Measurements from ENCODE around the gene GRIN1. TPM values are rescaled to one million over a fixed set of nuclear protein-coding genes. Genes with fewer than 3 reads are reported as not detected.
A peak's percentile ranks its signal among the peaks of the same experiment; 100 is the strongest.

The GRIN1 gene
- total and polyA plus RNA-seq, 2 of the 8 experiments (the other 6 are each of a cell fraction or from before 2014, with no cell fraction given): 0.48 to 2.1 TPM

GRCh38 chr9:137188490-137189296 is 49.7 kb downstream of the GRIN1 start, which contains the start of the genes ANAPC2 and SSNA1 (continued):
- TF ChIP-seq MAFK (IDR thresholded peaks at IDR 0.05; ENCODE audit: low read depth, low read length) (no peak), RFX5 (IDR thresholded peaks at IDR 0.05; ENCODE audit: borderline replicate concordance, low read depth, low read length) (no peak), TAF7 (optimal IDR thresholded peaks at IDR 0.05; ENCODE audit: borderline replicate concordance, low read depth, low read length) (peak; percentile 93), CEBPB (IDR thresholded peaks at IDR 0.05; ENCODE audit: low read depth, low read length) (no peak), SAP30 (IDR thresholded peaks at IDR 0.05; ENCODE audit: insufficient read depth, insufficient replicate concordance, low read length) (peak; percentile 31), SIRT6 (IDR thresholded peaks at IDR 0.05; ENCODE audit: low read length) (no peak), KDM1A (IDR thresholded peaks at IDR 0.05; ENCODE audit: borderline replicate concordance, low read length) (no peak), POU5F1 (IDR thresholded peaks at IDR 0.05; ENCODE audit: low read depth, low read length) (no peak), JUN (IDR thresholded peaks at IDR 0.05; ENCODE audit: low read depth, low read length) (no peak), PHF8 (conservative IDR thresholded peaks at IDR 0.05; ENCODE audit: low read depth, low read length) (peak; percentile 88), E2F6 (IDR thresholded peaks at IDR 0.05) (no peak), HDAC2 (IDR thresholded peaks at IDR 0.05; ENCODE audit: borderline replicate concordance in 1 of 2, low read depth in 2 of 2, low read length in 2 of 2) (peak; percentile 47 to 96; a peak in 1 of 4 replicates), CBX8 (IDR thresholded peaks at IDR 0.05; ENCODE audit: borderline replicate concordance, low read depth, low read length) (no peak), EGR1 (IDR thresholded peaks at IDR 0.05; ENCODE audit: borderline replicate concordance, low read depth, low read length) (no peak), SP1 (IDR thresholded peaks at IDR 0.05; ENCODE audit: low read depth, low read length) (peak; percentile 73), TAF1 (IDR thresholded peaks at IDR 0.05; ENCODE audit: low read depth, low read length) (peak; percentile 95), SUZ12 (IDR thresholded peaks at IDR 0.05; ENCODE audit: low read length) (no peak; the same call in 1 of the 2 replicates), POLR2AphosphoS5 (IDR thresholded peaks at IDR 0.05; ENCODE audit: low read depth, low read length) (peak; percentile 94), HDAC6 (IDR thresholded peaks at IDR 0.05; ENCODE audit: low read depth, low read length) (no peak), SIN3A (conservative IDR thresholded peaks at IDR 0.05 in 1 of 2, IDR thresholded peaks at IDR 0.05 in 1 of 2; ENCODE audit: low read depth in 1 of 2, low read length in 2 of 2) (peak in 1 of 2 experiments; percentile 99; a peak in 2 of 4 replicates), RXRA (IDR thresholded peaks at IDR 0.05; ENCODE audit: insufficient read depth, low read depth, low read length) (no peak), CTBP2 (IDR thresholded peaks at IDR 0.05; ENCODE audit: borderline replicate concordance, insufficient read depth, insufficient read length, low read length) (no peak), RAD21 (IDR thresholded peaks at IDR 0.05 in 1 of 2, conservative IDR thresholded peaks at IDR 0.05 in 1 of 2; ENCODE audit: low read depth in 2 of 2, low read length in 2 of 2) (peak; percentile 34 to 45; a peak in 3 of 4 replicates)

Data from H1 (cell line).